HepG2 (cell line): ENCODE measurements around the gene HAPLN3. TPM values are rescaled to one million over a fixed set of nuclear protein-coding genes. Genes with fewer than 3 reads are reported as not detected.

ENCODE experiments used
- ATAC-seq: fragments of 200-7000 bp; cut with Tn5 transposase; 3 replicates; pipeline ENCODE4 v1.9.1; 2020; ENCODE audit warnings: mild to moderate bottlenecking, moderate library complexity
- BruUV-seq: library from RNA; stranded (reverse); fragments of 400-500 nt; replicated peaks from 2 replicates; lab custom pipeline; 2021; lab: Mats Ljungman, UMichigan
- CTCF ChIA-PET: fragments of 300-600 bp; formaldehyde crosslinking; extraction: SDS; loops from one replicate; lab custom pipeline; 2021; ENCODE audit warnings: low total read pairs, inconsistent platforms, low intra/inter-chr PET ratio; lab: Yijun Ruan, JAX
- POLR2A ChIA-PET: fragments of 350-600 bp; sonication (Branson Sonifier 250); formaldehyde crosslinking; loops from one replicate; lab custom pipeline; 2020; ENCODE audit warnings: antibody characterized with exemption, inconsistent platforms; lab: Yijun Ruan, JAX
- DNase-seq: peaks from one replicate; pipeline ENCODE4 v3.0.0-alpha.2; 2015; ENCODE audit warnings: low spot score
- FAIRE-seq: peaks from 3 replicates; lab custom pipeline; 2011; peaks lifted over from hg19 to GRCh38; lab: Jason Lieb, UNC
- H2AFZ ChIP-seq: one replicate; pipeline ENCODE4 v1.6.1; 2011; ENCODE audit warnings: low read length, inconsistent platforms
- H3K27ac ChIP-seq: fragments of 300-600 bp; 3 replicates; pipeline ENCODE4 v1.8.0; 2011; ENCODE audit warnings: mixed run types, mild to moderate bottlenecking, mixed read lengths, low read length, inconsistent platforms; ENCODE audit not compliant: insufficient read depth; ENCODE audit errors: extremely low read length
- H3K27me3 ChIP-seq, 2 experiments: fragments of 200-600 bp in 1 of 2; 2 replicates in 1 of 2; 3 replicates in 1 of 2; pipeline versions ENCODE4 v1.6.0 to v1.8.0; 2011; ENCODE audit warnings: low read length in 2 of 2, mild to moderate bottlenecking in 2 of 2, moderate library complexity in 2 of 2, inconsistent platforms in 1 of 2; ENCODE audit not compliant: insufficient read depth in 2 of 2, control insufficient read depth in 1 of 2
- H3K36me3 ChIP-seq, 2 experiments: fragments of 200-600 bp in 1 of 2; replicated peaks in 1 of 2; 2 replicates in 1 of 2; 3 replicates in 1 of 2; pipeline versions ENCODE4 v1.5.1 to v1.8.0; 2011; ENCODE audit warnings: low read length in 2 of 2, inconsistent platforms in 1 of 2; ENCODE audit not compliant: insufficient read depth in 2 of 2, control insufficient read depth in 1 of 2
- H3K4me1 ChIP-seq: 2 replicates; pipeline ENCODE4 v1.5.1; 2012; ENCODE audit warnings: low read length, inconsistent platforms; ENCODE audit not compliant: insufficient read depth
- H3K4me2 ChIP-seq: 2 replicates; pipeline ENCODE4 v1.6.0; 2011; ENCODE audit warnings: low read depth, low read length, inconsistent platforms
- H3K4me3 ChIP-seq, 3 experiments: fragments of 200-600 bp in 1 of 3; sonication (generic), shearing (Covaris generic) in 1 of 3; replicated peaks in 1 of 3; 2 replicates each; pipeline ENCODE4 v1.5.1; 2011 to 2016; ENCODE audit warnings: low read length in 3 of 3, inconsistent platforms in 2 of 3, low read depth in 2 of 3, mild to moderate bottlenecking in 2 of 3, control low read depth in 1 of 3, mixed read lengths in 1 of 3; ENCODE audit not compliant: insufficient read depth in 1 of 3
- H3K79me2 ChIP-seq: one replicate; pipeline ENCODE4 v1.6.1; 2011; ENCODE audit warnings: low read length, inconsistent platforms; ENCODE audit not compliant: insufficient read depth
- H3K9ac ChIP-seq: 2 replicates; pipeline ENCODE4 v1.6.0; 2011; ENCODE audit warnings: mild to moderate bottlenecking, low read depth, low read length, inconsistent platforms; ENCODE audit not compliant: insufficient read depth
- H3K9me3 ChIP-seq: 2 replicates; pipeline ENCODE4 v1.5.1; 2012; ENCODE audit warnings: mild to moderate bottlenecking, low read length
- H4K20me1 ChIP-seq: 2 replicates; pipeline ENCODE4 v1.6.0; 2011; ENCODE audit warnings: inconsistent platforms, mild to moderate bottlenecking, low read length, moderate library complexity; ENCODE audit not compliant: insufficient read depth
- AHR ChIP-seq: IDR thresholded peaks from 2 replicates; pipeline ENCODE4 v1.6.1; 2018; ENCODE audit warnings: missing genetic modification reagents, missing compliant biosample characterization
- CENPBD1 ChIP-seq: sonication (generic); formaldehyde crosslinking; IDR thresholded peaks from 2 replicates; pipeline ENCODE4 v1.8.0; 2022; ENCODE audit warnings: missing genetic modification reagents, low read depth, mild to moderate bottlenecking, borderline replicate concordance
- ELF1 ChIP-seq: sonication (generic); formaldehyde crosslinking; IDR thresholded peaks from 2 replicates; pipeline ENCODE4 v1.4.0; 2020; ENCODE audit warnings: missing genetic modification reagents
- ETV6 ChIP-seq: sonication (generic); formaldehyde crosslinking; conservative IDR thresholded peaks from 2 replicates; pipeline ENCODE4 v1.4.0; 2020; ENCODE audit warnings: missing genetic modification reagents
- NFIC ChIP-seq: IDR thresholded peaks from 2 replicates; pipeline ENCODE4 v1.6.1; 2012; ENCODE audit warnings: mild to moderate bottlenecking, low read length, inconsistent platforms
- SRY ChIP-seq: sonication (generic); formaldehyde crosslinking; IDR thresholded peaks from 2 replicates; pipeline ENCODE4 v1.8.0; 2022; ENCODE audit warnings: mild to moderate bottlenecking, missing genetic modification reagents
- ZIK1 ChIP-seq: sonication (generic); formaldehyde crosslinking; IDR thresholded peaks from 2 replicates; pipeline ENCODE4 v1.5.0; 2020; ENCODE audit warnings: mild to moderate bottlenecking, low read depth, missing genetic modification reagents, borderline replicate concordance
- ZNF383 ChIP-seq: sonication (generic); formaldehyde crosslinking; IDR thresholded peaks from 2 replicates; pipeline ENCODE4 v1.4.0; 2020; ENCODE audit warnings: missing genetic modification reagents, mild to moderate bottlenecking, borderline replicate concordance
- ZNF709 ChIP-seq: sonication (generic); formaldehyde crosslinking; IDR thresholded peaks from 2 replicates; pipeline ENCODE4 v1.5.0; 2020; ENCODE audit warnings: mild to moderate bottlenecking, missing genetic modification reagents
- WGBS: methylation state at CpG from one replicate; pipeline ENCODE4 v1.1.6; 2017; ENCODE audit warnings: low lambda C conversion rate; 5-methylcytosine and 5-hydroxymethylcytosine counted together
- in situ Hi-C: cut with HindIII; loops from 2 replicates; pipeline ENCODE4 v1.10.0; 2017; ENCODE audit warnings: low pct_unique_long_range_greater_than_20kb; ENCODE audit not compliant: extremely low pct_ligation_motif_present
- intact Hi-C: fragments of 100-400 bp; cut with micrococcal nuclease; formaldehyde crosslinking; loops from one replicate; pipeline ENCODE4 v1.10.0; 2022; ENCODE audit not compliant: unreplicated experiment
- polyA plus RNA-seq, 8 experiments: library from polyadenylated mRNA; depleted of rRNA in 3 of 8; stranded (reverse) in 7 of 8; unstranded in 1 of 8; fragments of >200 nt; fragmentation: Illumina TruSeq in 4 of 8; extraction: Trizol in 4 of 8; gene quantifications; 2 replicates each; pipeline versions ENCODE4 v1.2.1 to v1.2.3, GENCODE V29; 2011 to 2016; ENCODE audit warnings: low read depth in 4 of 8, missing spikeins in 1 of 8, mixed read lengths in 1 of 8; ENCODE audit not compliant: insufficient read depth in 1 of 8
- total RNA-seq, 5 experiments: library from RNA; depleted of rRNA; stranded (reverse); fragments of >200 nt; fragmentation: Illumina TruSeq; extraction: Trizol; gene quantifications; 2 replicates each; pipeline ENCODE4 v1.2.3, GENCODE V29; 2016; ENCODE audit warnings: low read depth in 1 of 5
- TF ChIP-seq, protein P1 (sequence below): IDR thresholded peaks from 2 replicates; pipeline ENCODE4 v1.6.1; 2016; ENCODE audit warnings: missing compliant biosample characterization, missing genetic modification reagents, borderline replicate concordance
- TF ChIP-seq, protein P2 (sequence below): IDR thresholded peaks from 2 replicates; pipeline ENCODE4 v1.6.1; 2018; ENCODE audit warnings: missing genetic modification reagents, mild to moderate bottlenecking, missing compliant biosample characterization

Gene HAPLN3
- total and polyA plus RNA-seq, 2 of the 13 experiments (the other 11 are each of a cell fraction or from before 2014, with no cell fraction given), result 0.09 TPM; not detected in 1

DNA sequence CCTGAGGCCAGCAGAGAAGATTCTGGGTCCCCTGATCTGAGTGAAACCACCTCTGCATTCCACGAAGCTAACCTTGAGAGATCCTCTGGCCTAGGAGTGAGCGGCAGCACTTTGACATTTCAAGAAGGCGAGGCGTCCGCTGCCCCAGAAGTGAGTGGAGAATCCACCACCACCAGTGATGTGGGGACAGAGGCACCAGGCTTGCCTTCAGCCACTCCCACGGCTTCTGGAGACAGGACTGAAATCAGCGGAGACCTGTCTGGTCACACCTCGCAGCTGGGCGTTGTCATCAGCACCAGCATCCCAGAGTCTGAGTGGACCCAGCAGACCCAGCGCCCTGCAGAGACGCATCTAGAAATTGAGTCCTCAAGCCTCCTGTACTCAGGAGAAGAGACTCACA, 36.4 kb downstream of the HAPLN3 start:
- ATAC-seq (no peak), FAIRE-seq (no peak), DNase-seq (no peak)
- Histone ChIP-seq H3K4me1 (peaks cover 5% of the 10 kb centered on the region), H3K9me3 (no peaks in the 10 kb centered on the region), H3K4me2 (no peak overlapping the region), H3K27ac (no peak overlapping the region), H3K79me2 (no peaks in the 10 kb centered on the region), H3K9ac (no peak overlapping the region), H2AFZ (no peak overlapping the region), H4K20me1 (no peaks in the 10 kb centered on the region), H3K27me3 (peaks cover 5 to 36% of the 10 kb centered on the region in 2 experiments; a peak in 4 of 5 replicates), H3K36me3 (no peaks in the 10 kb centered on the region), H3K4me3 (no peak overlapping the region)
- no peak for TF ChIP-seq NFIC
- TF ChIP-seq ZNF709 (CRISPR knock-in tag), result no peak
- no peak for TF ChIP-seq ZIK1
- TF ChIP-seq SRY (CRISPR knock-in tag), result no peak
- TF ChIP-seq AHR, result no peak
- TF ChIP-seq CENPBD1, result no peak
- TF ChIP-seq, protein P1, sequence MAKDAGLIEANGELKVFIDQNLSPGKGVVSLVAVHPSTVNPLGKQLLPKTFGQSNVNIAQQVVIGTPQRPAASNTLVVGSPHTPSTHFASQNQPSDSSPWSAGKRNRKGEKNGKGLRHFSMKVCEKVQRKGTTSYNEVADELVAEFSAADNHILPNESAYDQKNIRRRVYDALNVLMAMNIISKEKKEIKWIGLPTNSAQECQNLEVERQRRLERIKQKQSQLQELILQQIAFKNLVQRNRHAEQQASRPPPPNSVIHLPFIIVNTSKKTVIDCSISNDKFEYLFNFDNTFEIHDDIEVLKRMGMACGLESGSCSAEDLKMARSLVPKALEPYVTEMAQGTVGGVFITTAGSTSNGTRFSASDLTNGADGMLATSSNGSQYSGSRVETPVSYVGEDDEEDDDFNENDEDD (CRISPR knock-in tag), result no peak
- TF ChIP-seq ETV6 (CRISPR knock-in tag), result no peak
- TF ChIP-seq ZNF383 (CRISPR knock-in tag), result no peak
- no peak for TF ChIP-seq ELF1 (CRISPR knock-in tag)
- TF ChIP-seq, protein P2, sequence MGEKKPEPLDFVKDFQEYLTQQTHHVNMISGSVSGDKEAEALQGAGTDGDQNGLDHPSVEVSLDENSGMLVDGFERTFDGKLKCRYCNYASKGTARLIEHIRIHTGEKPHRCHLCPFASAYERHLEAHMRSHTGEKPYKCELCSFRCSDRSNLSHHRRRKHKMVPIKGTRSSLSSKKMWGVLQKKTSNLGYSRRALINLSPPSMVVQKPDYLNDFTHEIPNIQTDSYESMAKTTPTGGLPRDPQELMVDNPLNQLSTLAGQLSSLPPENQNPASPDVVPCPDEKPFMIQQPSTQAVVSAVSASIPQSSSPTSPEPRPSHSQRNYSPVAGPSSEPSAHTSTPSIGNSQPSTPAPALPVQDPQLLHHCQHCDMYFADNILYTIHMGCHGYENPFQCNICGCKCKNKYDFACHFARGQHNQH (CRISPR knock-in tag), result no peak
- BruUV-seq, result no TSS peak
- ChIA-PET CTCF (no interaction called here), POLR2A (no interaction called here)
- intact Hi-C loops, result no loop called here
- 10% methylated on average over 2 of the region's 11 CpGs for WGBS
- in situ Hi-C loops, result no loop called here
